ENCODE measurements around the gene UNC5A. TPM values are rescaled to one million over a fixed set of nuclear protein-coding genes. Genes with fewer than 3 reads are reported as not detected.

Gene UNC5A
- total RNA-seq, 6 experiments from 2014 or later = not detected

DNA sequence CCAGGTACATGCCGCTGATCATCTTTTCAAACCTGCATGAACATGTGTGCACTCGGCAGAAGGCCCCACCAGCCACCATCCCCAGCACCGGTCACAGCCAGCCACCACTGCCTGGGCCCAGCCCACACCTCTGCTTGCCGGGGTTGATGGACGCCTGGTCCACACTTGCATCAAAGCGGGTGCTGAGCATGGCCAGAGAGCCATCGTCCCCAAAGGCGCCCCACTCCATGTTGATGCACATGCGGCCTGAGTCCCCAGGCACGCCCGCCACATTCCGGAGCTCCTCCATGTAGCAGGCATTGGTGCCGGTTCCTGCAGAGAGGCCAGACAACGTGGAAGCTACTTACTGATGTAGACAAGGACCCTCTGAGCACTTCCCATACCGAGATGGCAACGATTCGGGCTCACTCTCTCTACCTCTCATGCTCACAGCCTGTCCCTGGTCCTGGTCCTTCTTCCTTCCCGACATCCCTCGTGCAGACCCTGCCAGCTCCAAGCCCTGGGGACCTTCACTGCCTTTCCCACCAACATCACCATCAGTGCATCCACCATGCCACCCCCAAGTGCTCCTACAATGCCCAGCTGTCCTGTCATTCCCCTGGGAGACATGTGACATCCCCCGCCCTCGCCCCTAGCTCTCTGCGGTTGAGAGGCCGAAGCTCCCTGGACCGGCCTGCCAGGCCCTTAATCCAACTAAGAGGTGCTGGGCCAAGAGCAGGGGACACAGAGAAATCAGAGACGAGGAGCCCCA lies 71.6 kb downstream of the UNC5A start:
- Mint-ChIP-seq H3K27ac (no peak overlapping the region), H3K4me1 (ENCODE audit: low read depth) (peaks cover 10% of the 10 kb centered on the region; the same call in 1 of the 2 replicates), H3K36me3 (ENCODE audit: low read depth) (no peaks in the 10 kb centered on the region), H3K4me3 (no peak overlapping the region), H3K9me3 (no peaks in the 10 kb centered on the region), H3K27me3 (ENCODE audit: insufficient read depth) (peaks cover 50% of the 10 kb centered on the region)
- TF ChIP-seq, protein P1, sequence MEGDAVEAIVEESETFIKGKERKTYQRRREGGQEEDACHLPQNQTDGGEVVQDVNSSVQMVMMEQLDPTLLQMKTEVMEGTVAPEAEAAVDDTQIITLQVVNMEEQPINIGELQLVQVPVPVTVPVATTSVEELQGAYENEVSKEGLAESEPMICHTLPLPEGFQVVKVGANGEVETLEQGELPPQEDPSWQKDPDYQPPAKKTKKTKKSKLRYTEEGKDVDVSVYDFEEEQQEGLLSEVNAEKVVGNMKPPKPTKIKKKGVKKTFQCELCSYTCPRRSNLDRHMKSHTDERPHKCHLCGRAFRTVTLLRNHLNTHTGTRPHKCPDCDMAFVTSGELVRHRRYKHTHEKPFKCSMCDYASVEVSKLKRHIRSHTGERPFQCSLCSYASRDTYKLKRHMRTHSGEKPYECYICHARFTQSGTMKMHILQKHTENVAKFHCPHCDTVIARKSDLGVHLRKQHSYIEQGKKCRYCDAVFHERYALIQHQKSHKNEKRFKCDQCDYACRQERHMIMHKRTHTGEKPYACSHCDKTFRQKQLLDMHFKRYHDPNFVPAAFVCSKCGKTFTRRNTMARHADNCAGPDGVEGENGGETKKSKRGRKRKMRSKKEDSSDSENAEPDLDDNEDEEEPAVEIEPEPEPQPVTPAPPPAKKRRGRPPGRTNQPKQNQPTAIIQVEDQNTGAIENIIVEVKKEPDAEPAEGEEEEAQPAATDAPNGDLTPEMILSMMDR (IDR thresholded peaks at IDR 0.05) = no peak
- no peak for DNase-seq

DNA sequence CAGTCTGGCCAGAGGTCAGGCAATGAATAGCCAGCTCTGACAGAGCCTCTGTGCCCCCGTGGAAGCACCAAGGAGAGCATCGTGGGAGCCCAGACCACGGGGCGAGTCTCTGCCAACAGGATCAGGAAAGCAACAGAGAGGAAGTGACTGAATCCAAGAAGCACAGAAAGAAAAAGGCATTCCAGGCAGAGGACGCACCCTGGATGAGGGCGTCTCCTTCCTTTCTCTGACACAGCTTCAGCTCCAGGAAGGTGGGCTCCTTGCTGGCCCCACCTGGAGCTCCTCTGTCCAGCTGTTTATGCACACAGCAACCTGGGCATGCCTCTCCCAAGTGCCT lies 72.2 kb downstream of the UNC5A start:
- Mint-ChIP-seq H3K4me3 (no peak overlapping the region), H3K27me3 (ENCODE audit: insufficient read depth) (peaks cover 50% of the 10 kb centered on the region), H3K4me1 (ENCODE audit: low read depth) (peaks cover 10% of the 10 kb centered on the region; the same call in 1 of the 2 replicates)

DNA sequence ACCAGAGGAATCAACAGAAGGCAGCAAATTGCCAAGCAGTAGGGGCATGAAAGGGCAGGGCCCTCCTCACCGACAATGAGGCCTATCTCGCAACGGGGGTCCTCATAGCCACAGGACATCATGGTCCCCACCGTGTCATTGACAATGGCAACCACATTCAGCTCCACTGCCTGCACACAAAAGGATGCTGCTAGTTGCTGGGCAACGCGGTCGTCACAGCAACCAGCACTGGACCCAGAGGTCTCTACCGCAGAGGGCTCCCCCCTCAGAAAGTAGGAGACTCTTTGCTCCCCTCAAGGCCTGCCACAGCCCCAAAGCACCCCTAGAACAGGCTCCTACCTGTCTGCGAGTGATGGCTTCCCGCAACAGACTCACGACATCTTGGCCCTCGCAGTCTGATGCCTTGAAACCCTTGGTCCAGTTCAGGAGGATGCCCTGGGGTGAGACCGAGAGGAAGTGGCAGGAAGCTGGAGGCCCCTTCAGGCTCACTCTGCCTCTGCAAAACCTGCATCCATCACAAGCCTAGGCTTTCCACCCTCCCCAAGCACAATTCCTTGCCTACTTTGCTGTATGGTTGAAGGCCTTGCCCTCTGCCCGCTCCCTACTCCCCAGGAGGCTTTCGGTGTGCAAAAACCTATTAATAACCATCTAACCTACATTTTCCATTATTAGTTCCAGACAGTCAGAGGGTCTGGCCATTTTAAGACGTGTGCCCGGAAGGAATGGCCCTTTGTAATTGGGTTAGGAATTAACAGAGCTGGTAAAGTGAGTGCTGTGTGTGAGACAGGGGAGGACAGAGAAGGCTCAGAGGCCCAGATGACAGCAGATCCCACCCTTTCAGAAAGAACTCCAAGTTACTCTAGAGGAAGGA lies 73.6 kb downstream of the UNC5A start:
- Mint-ChIP-seq H3K27ac (no peak overlapping the region), H3K27me3 (ENCODE audit: insufficient read depth) (peaks cover 50% of the 10 kb centered on the region), H3K4me1 (ENCODE audit: low read depth) (peaks cover 10% of the 10 kb centered on the region; the same call in 1 of the 2 replicates), H3K36me3 (ENCODE audit: low read depth) (no peaks in the 10 kb centered on the region), H3K9me3 (no peaks in the 10 kb centered on the region), H3K4me3 (no peak overlapping the region)
- TF ChIP-seq, protein P1 (IDR thresholded peaks at IDR 0.05) = no peak
- DNase-seq = no peak

More for the DNA sequence above, 72.2 kb downstream of the UNC5A start:
- TF ChIP-seq, protein P1 (IDR thresholded peaks at IDR 0.05) = no peak
- DNase-seq = no peak
- H3K27ac Mint-ChIP-seq = no peak overlapping the region
- H3K9me3 Mint-ChIP-seq = no peaks in the 10 kb centered on the region
- no peaks in the 10 kb centered on the region for H3K36me3 Mint-ChIP-seq (ENCODE audit: low read depth)

DNA sequence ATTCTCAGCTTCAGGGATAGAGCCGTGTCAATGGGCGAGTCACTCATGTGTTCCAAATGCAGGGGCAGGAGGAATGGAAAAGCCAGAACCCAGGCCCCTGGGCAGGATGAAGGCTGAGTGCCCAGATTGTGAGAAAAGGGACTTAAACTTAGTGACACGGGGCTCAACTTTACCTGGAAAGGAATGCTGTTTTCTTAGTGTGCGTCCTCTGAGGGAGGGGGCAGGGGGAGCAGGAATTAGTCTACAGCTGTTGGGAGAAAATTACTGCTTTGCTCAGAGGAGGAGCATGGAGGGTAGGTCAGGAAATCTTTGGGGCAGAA lies 74.2 kb downstream of the UNC5A start:
- H3K36me3 Mint-ChIP-seq (ENCODE audit: low read depth) = no peaks in the 10 kb centered on the region

More for the DNA sequence above, 74.2 kb downstream of the UNC5A start:
- no peak for DNase-seq
- H3K9me3 Mint-ChIP-seq = no peaks in the 10 kb centered on the region
- no peak overlapping the region for H3K4me3 Mint-ChIP-seq
- H3K27me3 Mint-ChIP-seq (ENCODE audit: insufficient read depth) = peaks cover 47% of the 10 kb centered on the region
- no peak overlapping the region for H3K27ac Mint-ChIP-seq
- TF ChIP-seq, protein P1 (IDR thresholded peaks at IDR 0.05) = no peak
- H3K4me1 Mint-ChIP-seq (ENCODE audit: low read depth) = peaks cover 10% of the 10 kb centered on the region; the same call in 1 of the 2 replicates

All from HFFc6 (cell line).